ENCODE results near the gene ANKRD13B. TPM values are rescaled to one million over a fixed set of nuclear protein-coding genes. Genes with fewer than 3 reads are reported as not detected.

The ANKRD13B gene
- total RNA-seq, 2 donors from 2014 or later, result 11.5 to 35.5 TPM

DNA sequence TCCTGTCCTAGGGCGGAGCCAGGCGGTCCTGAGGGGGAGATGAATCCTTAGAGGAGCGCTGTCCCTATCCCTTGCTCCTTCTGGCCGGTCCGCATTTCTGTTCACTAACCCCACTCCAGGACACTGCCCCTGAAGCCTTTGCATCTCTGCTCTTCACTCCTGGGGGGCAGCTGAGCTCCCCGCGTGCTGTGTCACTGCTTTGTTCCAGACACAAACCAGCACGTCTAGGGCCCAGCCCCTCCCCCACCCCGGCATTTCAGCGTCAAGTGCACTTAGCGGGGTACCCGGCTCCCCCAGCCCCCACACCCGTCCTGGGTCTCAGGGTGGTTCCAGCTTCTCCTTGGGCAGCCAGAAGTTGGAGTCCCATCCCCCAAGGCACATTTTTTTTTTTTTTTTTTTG is 20.9 kb downstream of the ANKRD13B start:
- DNase-seq (ENCODE audit: low spot score) (no peak), ATAC-seq (ENCODE audit: insufficient number of reproducible peaks, low FRiP score, low read depth) (no peak)
- Histone ChIP-seq H3K4me1 (ENCODE audit: control insufficient read depth in 1 of 2, low read depth in 2 of 2) (peaks cover 35 to 60% of the 10 kb centered on the region in 2 donors), H3K9me3 (no peaks in the 10 kb centered on the region), H3K27me3 (replicated peaks; ENCODE audit: insufficient read depth) (no peaks in the 10 kb centered on the region), H3K36me3 (no peaks in the 10 kb centered on the region), H3K27ac (no peak overlapping the region), H3K4me3 (peak overlapping the region; percentile 62)
- TF ChIP-seq, protein P1, sequence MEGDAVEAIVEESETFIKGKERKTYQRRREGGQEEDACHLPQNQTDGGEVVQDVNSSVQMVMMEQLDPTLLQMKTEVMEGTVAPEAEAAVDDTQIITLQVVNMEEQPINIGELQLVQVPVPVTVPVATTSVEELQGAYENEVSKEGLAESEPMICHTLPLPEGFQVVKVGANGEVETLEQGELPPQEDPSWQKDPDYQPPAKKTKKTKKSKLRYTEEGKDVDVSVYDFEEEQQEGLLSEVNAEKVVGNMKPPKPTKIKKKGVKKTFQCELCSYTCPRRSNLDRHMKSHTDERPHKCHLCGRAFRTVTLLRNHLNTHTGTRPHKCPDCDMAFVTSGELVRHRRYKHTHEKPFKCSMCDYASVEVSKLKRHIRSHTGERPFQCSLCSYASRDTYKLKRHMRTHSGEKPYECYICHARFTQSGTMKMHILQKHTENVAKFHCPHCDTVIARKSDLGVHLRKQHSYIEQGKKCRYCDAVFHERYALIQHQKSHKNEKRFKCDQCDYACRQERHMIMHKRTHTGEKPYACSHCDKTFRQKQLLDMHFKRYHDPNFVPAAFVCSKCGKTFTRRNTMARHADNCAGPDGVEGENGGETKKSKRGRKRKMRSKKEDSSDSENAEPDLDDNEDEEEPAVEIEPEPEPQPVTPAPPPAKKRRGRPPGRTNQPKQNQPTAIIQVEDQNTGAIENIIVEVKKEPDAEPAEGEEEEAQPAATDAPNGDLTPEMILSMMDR (IDR thresholded peaks at IDR 0.05), result no peak

DNA sequence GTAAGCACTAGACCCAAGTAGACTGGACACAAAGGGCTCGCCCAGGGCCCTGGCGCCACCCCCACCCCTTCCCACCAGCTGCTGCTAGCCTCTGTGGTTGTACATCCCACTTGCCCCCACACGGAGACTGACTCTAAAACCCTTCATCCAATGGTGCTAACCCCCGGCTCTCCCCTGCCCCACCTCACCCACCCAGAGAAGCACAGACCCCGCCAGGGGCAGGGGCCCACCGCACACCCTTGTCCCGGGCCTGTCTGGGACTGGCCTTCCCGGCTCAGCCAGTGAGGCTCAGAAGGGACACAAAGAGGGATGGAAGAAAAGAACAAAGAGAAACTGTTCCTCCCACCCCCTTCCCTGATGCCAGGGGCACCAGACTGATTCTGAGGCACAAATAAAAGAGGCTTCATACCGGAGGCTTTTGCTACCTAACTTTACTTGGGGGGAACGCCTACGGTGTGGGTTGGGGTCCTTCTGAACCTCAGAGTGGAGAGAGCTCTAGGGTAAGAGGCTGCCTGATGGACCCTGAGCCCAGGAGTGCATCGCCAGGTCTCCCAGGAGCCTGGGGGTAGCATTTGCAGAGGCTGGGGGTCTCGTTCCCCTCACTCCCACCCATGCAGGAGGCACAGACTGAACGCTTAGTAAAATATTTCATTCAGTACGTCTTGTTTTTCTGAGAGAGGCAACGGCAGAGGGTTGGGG is 21.6 kb downstream of the ANKRD13B start:
- Histone ChIP-seq H3K27ac (no peak overlapping the region), H3K9me3 (no peaks in the 10 kb centered on the region), H3K4me3 (no peak overlapping the region), H3K27me3 (replicated peaks; ENCODE audit: insufficient read depth) (no peaks in the 10 kb centered on the region), H3K36me3 (no peaks in the 10 kb centered on the region), H3K4me1 (ENCODE audit: control insufficient read depth in 1 of 2, low read depth in 2 of 2) (peaks cover 35 to 67% of the 10 kb centered on the region in 2 donors)
- DNase-seq (ENCODE audit: low spot score) (no peak), ATAC-seq (ENCODE audit: insufficient number of reproducible peaks, low FRiP score, low read depth) (no peak)
- TF ChIP-seq, protein P1 (IDR thresholded peaks at IDR 0.05), result no peak

DNA sequence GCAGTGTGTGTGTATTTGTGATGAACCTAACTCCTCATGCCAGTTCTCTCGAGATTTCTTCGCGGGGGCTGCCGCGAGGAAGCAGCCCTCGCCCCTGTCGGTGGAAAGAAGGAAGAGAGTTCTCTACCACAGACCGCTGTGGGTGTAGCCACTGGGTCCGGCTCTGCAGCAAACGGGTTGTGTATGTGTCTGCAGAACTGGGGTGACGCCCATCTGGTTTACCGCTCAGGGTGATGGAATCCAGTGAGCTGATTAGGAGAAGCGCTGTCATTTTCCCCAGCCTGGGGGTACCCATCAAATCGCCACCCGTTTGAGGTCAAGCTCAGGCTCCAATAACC is 22.1 kb downstream of the ANKRD13B start:
- TF ChIP-seq, protein P1 (IDR thresholded peaks at IDR 0.05), result no peak
- DNase-seq (ENCODE audit: low spot score), result no peak
- no peaks in the 10 kb centered on the region for H3K36me3 ChIP-seq
- H3K9me3 ChIP-seq, result no peaks in the 10 kb centered on the region
- no peak overlapping the region for H3K27ac ChIP-seq
- ATAC-seq (ENCODE audit: insufficient number of reproducible peaks, low FRiP score, low read depth), result no peak
- H3K4me3 ChIP-seq, result peak overlapping the region; percentile 70
- peaks cover 35 to 72% of the 10 kb centered on the region in 2 donors for H3K4me1 ChIP-seq (ENCODE audit: control insufficient read depth in 1 of 2, low read depth in 2 of 2)
- no peaks in the 10 kb centered on the region for H3K27me3 ChIP-seq (replicated peaks; ENCODE audit: insufficient read depth)

DNA sequence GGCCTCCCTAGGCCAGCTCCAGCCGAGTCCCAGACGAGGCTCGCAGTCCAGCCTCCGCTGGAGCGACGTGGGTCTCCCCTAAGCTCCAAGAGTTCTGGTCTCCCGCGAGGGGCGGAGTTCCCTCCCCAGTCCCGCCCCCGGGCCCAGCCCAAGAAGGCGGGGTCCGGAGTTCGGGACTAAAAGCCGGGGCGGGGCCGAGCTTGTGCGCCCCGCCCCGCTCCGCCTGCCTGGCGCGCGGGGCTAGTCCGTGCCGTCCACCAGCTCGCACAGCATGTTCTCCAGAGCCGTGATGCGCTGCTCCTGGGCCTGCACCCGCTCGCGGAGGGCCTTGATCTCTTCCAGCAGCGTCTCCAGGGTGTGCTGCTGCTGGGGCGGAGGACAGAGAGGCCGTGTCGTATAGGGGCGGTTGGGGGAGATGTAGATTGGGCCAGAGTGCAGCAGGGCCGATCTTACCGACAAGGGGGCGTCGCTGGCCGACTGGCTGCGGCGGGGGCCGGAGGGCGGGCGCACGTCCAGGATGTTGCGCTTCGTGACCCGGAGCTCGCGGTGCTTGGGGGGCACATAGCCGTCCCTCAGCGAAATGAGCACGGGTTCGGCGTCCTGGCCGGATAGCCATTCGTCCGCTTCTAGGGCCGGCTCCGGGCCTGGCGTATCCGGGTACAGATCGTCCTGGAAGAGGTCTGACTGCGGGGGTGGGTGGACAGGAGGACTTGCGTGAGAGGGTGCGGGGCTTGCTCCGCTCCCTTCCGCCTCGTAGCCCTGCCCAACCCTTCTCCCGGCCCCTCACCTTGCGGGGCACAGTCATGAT is 22.8 kb downstream of the ANKRD13B start:
- ATAC-seq (ENCODE audit: insufficient number of reproducible peaks, low FRiP score, low read depth) (no peak), DNase-seq (ENCODE audit: low spot score) (peak; percentile 43)
- no peaks in the 10 kb centered on the region for H3K27me3 ChIP-seq (replicated peaks; ENCODE audit: insufficient read depth)
- H3K36me3 ChIP-seq, result no peaks in the 10 kb centered on the region
- peaks cover 35 to 74% of the 10 kb centered on the region in 2 donors for H3K4me1 ChIP-seq (ENCODE audit: control insufficient read depth in 1 of 2, low read depth in 2 of 2)
- no peak overlapping the region for H3K27ac ChIP-seq
- H3K9me3 ChIP-seq, result no peaks in the 10 kb centered on the region
- TF ChIP-seq, protein P1 (IDR thresholded peaks at IDR 0.05), result no peak
- H3K4me3 ChIP-seq, result peak overlapping the region; percentile 70

DNA sequence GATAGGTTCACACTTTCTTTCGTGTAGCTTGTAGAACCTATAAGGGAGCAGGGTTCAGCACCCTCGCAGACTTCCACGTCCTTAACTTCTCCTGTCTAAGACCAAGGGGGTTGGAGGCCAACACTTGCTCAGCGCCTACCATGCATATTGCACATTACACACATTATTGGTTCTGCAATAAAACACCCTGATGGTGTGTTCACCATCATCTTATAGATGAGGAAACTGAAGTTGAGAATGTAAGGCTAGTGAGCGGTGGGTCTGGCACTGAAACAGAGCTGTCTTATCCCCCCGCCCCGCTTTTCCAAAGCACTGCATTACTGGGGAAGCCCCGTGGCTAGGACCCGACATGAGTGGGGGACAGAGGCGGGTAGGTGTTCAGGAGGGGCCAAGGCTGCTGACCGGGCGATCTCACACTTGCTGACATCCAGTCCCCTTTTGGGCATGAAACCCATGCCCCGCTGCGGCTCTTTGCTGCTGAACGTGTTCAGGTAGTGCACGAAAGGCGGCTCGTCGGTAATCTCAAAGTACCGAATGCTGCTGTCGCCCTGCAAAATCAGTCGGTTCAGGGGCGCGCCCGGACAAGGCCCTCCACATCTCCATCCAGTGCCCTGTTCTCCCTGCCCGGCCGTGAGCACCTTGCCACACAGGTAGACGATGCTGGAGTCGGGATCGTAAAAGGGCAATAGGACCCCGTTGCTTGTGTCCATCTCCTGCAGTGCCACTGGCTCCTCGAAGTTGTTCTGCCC is 23.5 kb downstream of the ANKRD13B start:
- Histone ChIP-seq H3K9me3 (no peaks in the 10 kb centered on the region), H3K27me3 (replicated peaks; ENCODE audit: insufficient read depth) (no peaks in the 10 kb centered on the region), H3K27ac (no peak overlapping the region), H3K4me1 (ENCODE audit: control insufficient read depth in 1 of 2, low read depth in 2 of 2) (peaks cover 35 to 82% of the 10 kb centered on the region in 2 donors), H3K36me3 (no peaks in the 10 kb centered on the region), H3K4me3 (peak overlapping the region; percentile 70)
- ATAC-seq (ENCODE audit: insufficient number of reproducible peaks, low FRiP score, low read depth) (no peak), DNase-seq (ENCODE audit: low spot score) (no peak)
- TF ChIP-seq, protein P1 (IDR thresholded peaks at IDR 0.05), result no peak
